NCI-H146 treated with DMSO at 0.1 percent for 48 hours (cell line): ENCODE results near the gene RPRD1A.
A peak's percentile ranks its signal among the peaks of the same experiment; 100 is the strongest.
"Not testable (repeated sequence)": the region's sequence is repeated elsewhere in the genome, so short reads cannot be mapped to it uniquely, and the experiment has no call there.

Experiments used
- DNase-seq: peaks from one replicate; lab custom pipeline; 2025; ENCODE audit not compliant: unreplicated experiment; lab: John Stamatoyannopoulos, UW

RPRD1A gene

DNA sequence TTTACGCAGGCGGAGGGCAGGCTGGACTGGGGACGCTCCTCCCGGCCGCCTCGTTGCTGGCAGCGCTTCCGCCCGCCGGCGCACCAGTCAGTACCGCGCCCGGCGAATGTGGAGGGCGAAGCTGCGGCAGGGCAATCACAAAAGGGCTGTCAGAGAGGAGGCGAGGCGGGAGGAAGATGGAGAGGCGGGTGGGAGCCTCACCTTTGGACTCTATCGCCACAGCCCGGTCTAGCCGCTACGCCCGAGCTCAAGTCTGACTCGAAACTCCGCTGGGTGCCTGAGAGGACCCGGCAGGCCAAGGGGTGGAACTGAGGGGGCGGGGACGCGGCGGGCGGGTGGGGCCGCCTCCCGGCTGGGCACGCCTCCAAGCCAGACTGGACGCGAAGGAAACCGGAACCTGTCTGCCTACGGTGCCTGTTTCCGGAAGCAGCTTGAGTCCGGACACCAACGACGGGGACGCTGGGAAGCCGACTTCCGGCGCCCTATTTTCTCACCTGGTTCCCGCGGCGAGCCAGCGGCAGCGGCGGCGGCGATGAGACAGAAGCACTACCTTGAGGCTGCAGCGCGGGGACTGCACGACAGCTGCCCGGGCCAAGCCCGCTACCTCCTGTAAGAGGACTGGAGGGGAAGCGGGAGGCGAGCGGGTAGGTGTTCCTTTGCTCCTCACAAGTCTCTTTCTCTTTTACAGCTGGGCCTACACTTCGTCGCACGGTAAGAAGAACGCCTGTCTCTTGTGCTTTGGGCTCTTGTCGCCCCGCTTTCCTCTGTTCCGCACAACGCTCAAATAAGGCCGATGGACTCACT is 95.0 kb downstream of the RPRD1A start, which contains the start of gene RMP24:
TSS of gene RMP24 (plus strand) at position 483 of the 804 bp plus-strand sequence.
- DNase-seq: peak; percentile 97

DNA sequence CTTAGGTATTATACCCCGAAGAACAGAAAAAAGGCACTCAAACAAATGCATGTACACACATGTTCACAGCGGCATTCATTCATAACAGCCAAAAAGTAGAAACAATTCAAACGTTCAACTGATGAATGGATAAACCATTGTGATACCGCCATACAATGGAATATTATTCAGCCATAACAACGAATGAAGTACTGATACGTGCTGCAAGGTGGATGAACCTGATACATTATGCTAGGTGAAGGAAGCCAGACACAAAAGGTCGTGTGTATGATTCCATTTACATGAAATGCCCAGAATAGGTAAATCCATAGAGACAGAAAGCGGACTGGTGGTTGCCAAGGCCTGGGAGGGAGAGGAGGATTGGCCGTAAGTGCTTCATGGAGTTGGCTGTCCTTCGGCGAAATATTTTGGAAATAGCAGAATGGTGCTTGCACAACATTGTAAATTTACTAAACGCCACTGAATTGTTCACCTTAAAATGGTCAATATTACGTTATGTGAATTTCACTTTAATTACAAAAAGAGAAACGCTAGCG is 95.6 kb downstream of the RPRD1A start:
- peak; percentile 82 for DNase-seq

DNA sequence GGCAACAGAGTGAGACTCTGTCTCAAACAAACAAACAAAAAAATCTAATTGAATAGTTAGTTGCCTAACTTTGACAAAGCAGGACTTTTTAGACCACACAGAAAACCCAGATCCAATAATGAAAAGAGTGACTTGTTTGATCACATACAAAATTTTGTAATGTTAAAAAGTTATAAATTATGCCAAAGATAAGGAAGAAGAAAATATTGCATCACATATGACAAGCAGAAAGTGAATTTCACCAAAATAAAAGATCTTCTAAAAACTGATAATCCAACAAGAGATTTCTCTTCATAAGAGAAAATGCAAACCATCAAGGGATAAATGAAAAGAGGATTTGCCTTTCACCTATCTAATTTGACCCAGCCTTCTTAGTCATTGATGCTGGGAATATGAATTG is 97.7 kb downstream of the RPRD1A start:
- DNase-seq: no peak

DNA sequence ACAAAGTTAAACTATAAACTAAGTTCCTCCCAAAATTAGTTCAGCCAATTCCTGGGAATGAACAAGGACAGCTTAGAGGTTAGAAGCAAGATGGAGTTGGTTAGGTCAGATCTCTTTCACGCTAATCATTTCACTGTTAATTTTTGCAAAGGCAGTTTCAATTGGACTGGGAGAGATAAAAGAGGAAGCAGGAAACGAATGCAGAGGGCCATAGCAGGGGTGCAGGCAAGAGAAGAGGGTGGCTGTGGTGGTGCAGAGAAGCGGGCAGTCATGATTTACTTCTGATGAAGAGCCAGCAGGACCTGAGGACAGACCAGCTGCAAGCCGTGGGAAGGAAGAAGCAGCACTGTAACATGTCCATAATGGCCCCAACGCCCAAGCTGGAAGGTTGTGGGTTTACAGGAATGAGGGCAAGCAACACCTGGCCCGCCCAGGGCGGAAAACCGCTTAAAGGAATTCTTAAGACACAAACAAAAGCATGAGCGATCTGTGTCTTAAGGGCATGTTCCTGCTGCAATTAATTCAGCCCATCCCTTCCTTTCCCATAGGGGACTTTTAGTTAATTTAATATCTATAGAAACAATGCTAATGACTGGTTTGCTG is 99.0 kb downstream of the RPRD1A start:
- no peak for DNase-seq

DNA sequence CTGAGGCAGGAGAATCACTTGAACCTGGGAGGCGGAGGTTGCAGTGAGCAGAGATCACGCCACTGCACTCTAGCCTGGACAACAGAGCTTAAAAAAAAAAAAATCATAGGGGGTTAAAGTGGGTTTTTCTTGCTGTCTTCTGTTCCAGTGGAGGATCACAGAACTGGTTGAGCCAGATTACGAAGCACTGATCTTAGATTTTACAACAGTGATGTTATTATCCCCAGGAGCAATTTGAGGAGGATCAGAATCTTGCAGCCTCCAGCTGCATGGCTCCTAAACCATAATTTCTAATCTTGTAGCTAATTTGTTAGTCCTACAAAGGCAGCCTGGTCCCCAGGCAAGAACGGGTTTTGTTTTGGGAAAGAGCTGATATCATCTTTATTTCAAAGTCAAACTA is 99.5 kb downstream of the RPRD1A start:
- DNase-seq: not testable (repeated sequence)

DNA sequence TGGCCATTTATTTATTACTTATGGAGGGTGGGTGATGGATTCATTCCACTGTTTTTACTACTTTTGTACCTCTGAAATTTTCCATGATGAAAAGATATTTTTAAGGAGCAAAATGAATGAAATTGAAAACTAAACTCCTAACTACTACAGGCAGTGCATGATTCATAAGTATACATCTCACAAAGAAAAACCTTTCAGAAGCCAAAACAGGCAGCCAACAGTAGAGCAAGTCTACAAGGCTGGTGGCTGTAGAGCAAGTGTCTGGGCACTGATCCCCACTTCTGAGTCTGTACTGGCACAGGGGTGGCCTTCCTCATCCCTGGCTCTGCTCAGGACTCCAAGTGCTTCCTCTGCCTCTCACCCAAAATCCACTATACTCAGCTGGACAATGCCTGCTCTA is 103.0 kb downstream of the RPRD1A start:
- no peak for DNase-seq

DNA sequence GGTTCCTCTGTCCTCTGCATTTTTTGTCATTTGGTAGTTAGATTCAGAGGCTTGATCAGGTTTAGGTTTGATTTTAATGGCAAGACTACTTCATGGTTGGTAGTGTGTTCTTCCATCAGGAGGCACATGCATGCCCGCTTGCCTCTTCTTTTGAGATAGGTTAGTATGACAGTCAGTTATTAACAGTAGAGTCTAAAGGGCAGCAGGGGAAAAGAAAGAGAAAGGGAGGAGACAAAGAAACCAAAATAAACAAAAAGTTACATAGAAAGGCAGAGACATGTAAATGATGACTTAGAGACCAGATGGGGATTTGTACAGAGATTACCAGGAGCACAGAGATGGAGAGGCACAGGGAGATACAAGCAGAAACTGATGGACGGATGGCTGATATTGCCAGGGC is 105.0 kb downstream of the RPRD1A start:
- no peak for DNase-seq

DNA sequence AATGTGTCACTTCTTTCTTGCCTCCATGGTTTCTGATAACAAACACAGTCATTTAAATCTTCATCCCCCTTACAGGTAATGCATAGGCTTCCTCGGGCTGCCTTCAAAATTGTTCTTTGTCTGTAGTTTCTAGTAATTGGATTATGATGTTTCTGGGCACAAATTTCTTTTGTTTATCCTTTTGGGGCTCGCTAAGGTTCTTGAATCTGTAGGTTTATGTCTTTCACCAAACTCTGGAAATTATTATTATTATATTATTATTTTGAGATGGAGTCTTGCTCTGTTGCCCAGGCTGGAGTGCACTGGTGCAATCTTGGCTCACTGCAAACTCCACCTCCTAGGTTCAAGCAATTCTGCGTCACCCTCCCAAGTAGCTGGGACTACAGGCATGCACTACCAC is 111.1 kb downstream of the RPRD1A start:
- no peak for DNase-seq

DNA sequence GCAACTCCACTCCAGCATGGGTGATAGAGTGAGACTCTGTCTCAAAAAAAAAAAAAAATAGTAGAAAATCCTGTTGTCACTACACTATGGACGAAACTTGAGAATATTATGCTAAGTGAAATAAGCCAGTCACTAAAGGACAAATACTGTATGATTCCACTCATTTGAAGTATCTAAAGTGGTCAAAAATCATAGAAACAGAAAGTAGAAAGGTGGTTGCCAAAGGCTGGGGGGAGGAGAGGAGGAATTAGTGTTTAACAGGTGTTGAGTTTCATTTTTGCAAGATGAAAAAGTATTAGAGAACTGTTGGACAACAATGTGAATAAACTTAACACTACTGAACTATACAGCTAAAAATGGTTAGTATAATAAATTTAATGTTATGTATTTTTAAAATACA is 113.7 kb downstream of the RPRD1A start:
- DNase-seq: no peak

DNA sequence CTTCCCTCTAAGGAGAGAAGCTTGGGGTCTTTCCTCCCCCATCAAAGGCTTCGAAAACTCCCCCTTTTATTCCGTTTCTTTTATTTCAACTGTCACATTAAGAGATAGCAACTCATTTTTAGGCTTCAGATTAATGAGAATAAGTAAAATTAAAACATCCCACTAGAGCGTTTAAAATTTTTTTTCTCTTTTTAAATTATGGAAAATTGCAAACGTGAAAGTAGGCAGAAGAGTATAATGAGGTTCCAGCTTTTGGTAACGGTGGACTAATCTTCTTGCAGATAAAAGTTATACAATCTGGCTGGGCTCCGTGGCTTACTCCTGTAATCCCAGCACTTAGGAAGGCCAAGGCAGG is 116.8 kb downstream of the RPRD1A start:
- DNase-seq: no peak

DNA sequence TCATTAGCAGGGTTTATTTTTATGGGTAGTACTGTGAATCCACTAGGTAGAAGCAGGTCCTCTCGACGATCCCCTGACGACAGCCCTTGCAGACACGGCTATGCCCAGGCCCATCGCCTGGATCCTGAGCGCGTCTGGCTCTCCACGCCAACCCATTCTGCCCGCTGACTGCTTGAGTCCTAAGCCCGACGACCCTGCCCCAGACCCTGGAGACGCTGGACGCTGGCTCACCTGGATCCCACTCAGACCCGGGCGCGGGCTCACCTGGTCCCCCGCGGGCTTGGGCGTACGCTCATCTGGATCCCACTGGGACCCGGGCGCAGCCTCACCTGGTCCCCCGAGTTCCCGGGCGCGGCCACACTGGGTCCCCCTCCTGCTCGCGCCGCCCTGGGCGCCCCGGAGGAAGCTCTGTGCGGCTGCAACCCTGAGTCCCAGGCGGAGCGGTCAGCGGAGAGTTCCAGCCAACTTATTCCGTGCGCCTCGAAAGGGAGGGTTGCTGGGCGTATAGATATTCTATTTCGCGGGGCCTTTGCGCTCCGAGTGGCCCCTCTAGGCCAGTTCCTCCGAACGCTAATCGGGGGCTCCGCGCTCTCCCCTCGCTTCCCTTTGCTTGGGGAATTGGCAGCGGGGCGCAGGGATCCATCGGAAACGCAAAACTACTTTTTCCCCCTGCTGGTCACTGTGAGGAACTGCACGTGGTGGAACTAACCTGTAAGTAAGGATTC is 117.3 kb downstream of the RPRD1A start:
- peak; percentile 52 for DNase-seq

DNA sequence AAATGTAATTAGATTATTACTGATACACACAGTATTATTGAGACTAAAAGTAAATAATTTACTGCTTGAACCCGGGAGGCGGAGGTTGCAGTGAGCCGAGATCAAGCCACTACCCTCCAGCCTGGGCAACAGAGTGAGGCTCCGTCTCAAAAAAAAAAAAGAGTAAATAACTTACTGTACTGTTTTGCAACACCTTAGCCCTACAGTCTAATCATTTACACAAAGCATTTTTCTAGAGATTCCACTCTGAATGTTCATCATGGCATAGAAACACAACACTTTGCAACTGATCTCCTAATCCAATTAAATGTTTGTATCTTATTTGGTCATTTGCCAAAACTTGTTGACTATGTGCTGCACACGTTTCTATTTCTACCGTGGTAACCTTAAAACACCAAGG is 118.3 kb downstream of the RPRD1A start:
- no peak for DNase-seq

DNA sequence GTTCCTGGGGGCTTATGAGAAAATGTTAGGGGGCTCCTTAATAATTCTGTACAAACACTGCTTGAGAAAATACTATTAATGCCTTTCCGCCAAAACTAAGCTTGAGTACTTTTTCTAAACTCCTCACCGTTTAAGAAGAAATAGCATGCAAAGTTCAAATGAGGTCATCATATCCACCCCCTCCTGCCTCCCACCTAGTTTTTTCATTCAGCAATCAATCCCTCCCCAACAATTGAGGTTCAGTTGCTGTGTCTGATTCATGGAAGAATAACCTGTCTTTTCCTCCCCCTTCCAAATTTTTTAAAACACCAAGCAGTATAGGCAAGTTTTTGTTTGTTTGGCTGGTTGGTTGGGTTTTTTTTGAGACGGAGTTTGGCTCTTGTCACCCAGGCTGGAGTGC is 119.3 kb downstream of the RPRD1A start:
- no peak for DNase-seq

DNA sequence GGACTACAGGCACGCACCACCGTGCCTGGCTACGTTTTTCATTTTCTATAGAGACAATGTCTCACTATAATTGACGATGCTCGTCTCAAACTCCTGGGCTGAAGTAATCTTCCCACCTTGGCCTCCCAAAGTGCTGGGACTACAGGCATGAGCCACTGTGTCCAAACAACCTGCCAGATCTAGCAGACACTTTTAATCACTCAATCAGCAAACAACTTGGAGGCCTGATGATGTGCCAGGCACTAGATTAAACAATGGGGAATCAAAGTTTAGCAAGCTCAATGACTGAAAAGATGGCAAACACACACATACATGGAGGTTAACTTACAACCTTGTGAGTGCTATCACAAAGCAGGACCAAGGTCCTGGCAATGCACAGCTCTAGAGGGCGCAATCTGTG is 124.7 kb downstream of the RPRD1A start:
- DNase-seq: no peak

DNA sequence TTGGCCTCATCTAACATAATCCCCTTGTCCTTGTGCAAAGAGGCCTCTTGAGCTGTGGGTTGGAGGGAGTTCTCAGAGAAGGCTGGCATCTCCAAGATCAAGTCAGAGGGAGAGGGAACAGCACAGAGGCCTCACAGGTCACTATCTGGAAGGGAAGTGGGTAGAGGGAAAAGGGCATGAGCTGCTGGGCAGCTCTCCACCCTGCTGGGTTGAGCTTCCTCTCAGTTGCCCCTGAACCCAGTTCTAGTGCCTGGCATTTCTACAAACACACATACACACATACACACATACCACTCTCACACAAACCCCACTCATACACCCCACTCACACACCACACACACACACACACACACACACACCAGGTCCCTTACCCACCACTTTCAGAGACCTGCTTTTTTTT is 125.2 kb downstream of the RPRD1A start:
- no peak for DNase-seq

DNA sequence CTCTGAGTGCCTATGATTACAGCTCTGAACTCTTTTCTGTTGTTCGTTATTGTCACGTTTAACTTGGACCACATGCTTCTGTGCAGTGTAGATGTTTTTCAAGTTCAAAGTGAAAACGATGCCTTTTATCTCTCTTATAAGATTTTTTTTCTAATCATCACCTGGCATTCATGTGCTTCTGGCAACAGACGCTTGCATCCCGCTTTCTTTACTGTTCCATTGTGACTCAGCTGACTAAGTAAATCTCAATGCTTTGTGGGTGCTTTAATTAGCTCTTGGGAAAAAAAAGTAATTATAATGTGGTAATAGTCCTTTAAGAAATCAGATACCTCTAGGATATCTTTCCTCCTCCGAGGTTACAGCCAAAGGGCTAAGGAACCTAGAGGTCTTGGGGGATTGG is 126.1 kb downstream of the RPRD1A start:
- no peak for DNase-seq
